ENCODE measurements around the gene C2orf78. TPM values are rescaled to one million over a fixed set of nuclear protein-coding genes. Genes with fewer than 3 reads are reported as not detected.

The C2orf78 gene
- total RNA-seq, 2 experiments from 2014 or later: not detected

DNA sequence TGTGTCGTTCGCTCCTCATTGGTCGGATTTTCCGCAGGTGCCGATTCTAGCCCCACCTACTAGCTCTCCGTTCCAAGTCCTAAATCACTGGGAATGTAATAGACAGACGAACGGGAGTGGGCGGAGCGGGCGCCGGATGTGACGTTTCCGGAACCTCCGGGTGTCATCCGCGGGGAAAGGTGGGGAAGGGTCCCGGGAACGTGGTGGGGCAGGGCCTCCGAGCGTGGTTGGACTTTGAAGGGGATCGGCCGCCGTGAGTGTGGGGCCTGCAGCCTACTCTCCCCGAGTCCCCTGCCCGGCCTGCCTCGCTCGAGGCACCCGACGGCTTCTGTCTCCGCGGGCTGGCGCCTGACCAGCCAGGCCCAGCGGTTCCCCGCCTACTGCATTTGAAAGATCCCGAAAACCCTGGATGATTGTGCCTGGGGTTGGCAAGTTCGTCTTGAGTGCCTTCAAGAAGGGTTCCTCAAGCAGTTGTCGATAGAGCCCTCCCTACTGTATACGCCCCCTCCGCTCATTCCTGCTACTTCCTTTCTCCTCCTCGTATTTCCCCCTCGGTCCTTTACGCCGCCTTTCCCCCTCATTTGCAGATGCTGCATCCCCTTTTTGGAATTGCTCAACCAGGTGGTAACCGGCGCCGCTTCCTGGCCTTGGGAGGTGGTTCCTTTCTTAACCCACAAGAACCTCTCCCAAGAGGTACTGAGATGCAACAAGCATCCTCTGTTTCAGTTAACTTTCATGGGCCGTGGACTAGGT, 45.0 kb downstream of the C2orf78 start, which contains the start of gene STAMBP:
STAMBP (plus strand) TSS at position 144 of the 753 bp plus-strand sequence. CDS start 1,896 bp downstream, outside the sequence.
- H3K27me3 Mint-ChIP-seq: no peaks in the 10 kb centered on the region
- peaks cover 43% of the 10 kb centered on the region for H3K4me1 Mint-ChIP-seq
- peak within 1 kb of the TSS; percentile 93 for H3K27ac Mint-ChIP-seq
- peaks cover 6% of the 10 kb centered on the region for H3K9me3 Mint-ChIP-seq
- H3K4me3 Mint-ChIP-seq: peak within 1 kb of the TSS; percentile 95
- H3K36me3 Mint-ChIP-seq (ENCODE audit: low read depth): peaks cover 36% of the 10 kb centered on the region
- peak; percentile 93 for DNase-seq
- POLR2A ChIA-PET: interaction anchor here (0.6 to 1.5 kb wide), 15 partner anchors 49 to 644 kb away, joined by 3 to 11 read pairs (median 4); partner anchors contain the start of genes BOLA3, DUSP11, MOB1A and MTHFD2
- CTCF ChIA-PET: interaction anchor here (0.6 to 7.6 kb wide), 22 partner anchors 48 to 1223 kb away, joined by 3 to 127 read pairs (median 4); partner anchors contain the start of genes BOLA3, INO80B, MOB1A and TPRKB

- ChIA-PET POLR2A (no interaction called here), CTCF (interaction anchor here (1.1 kb wide), 1 partner anchor 21 kb away, joined by 3 read pairs; no protein-coding TSS in a partner anchor)
- H3K36me3 Mint-ChIP-seq (ENCODE audit: low read depth): peaks cover 47% of the 10 kb centered on the region
- H3K9me3 Mint-ChIP-seq: peaks cover 6% of the 10 kb centered on the region
- peaks cover 50% of the 10 kb centered on the region for H3K4me1 Mint-ChIP-seq
- peak overlapping the region; percentile 93 for H3K27ac Mint-ChIP-seq
- peak overlapping the region; percentile 95 for H3K4me3 Mint-ChIP-seq
- DNase-seq: peak; percentile 20
- no peaks in the 10 kb centered on the region for H3K27me3 Mint-ChIP-seq
Measured at GRCh38 chr2:73830871-73831401, 47.0 kb downstream of the C2orf78 start.

DNA sequence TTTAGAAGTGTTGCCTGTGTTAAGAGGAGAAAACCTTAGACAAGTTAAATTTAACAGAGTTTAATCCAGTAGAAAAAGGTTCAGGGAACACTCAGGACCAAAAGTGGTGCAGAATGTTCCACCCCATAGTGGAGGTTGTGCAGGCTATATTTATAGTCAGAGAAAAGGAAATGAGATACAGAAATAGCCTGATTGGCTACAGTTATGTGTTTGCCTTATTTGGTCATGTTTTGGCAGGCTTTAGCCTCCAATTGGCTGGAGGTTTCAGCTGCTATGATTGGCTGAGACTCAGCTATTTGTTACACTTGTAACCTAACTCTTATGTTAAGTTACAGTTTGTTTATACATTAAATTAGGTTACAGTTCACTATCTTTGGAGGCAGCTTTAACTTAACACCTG, 48.9 kb downstream of the C2orf78 start:
- CTCF ChIA-PET: interaction anchor here (1.4 kb wide), 1 partner anchor 10 kb away, joined by 4 read pairs; no protein-coding TSS in a partner anchor
- DNase-seq: no peak
- no peak overlapping the region for H3K4me3 Mint-ChIP-seq
- H3K27ac Mint-ChIP-seq: no peak overlapping the region
- peaks cover 44% of the 10 kb centered on the region for H3K4me1 Mint-ChIP-seq
- POLR2A ChIA-PET: no interaction called here
- H3K27me3 Mint-ChIP-seq: no peaks in the 10 kb centered on the region
- H3K9me3 Mint-ChIP-seq: peaks cover 6% of the 10 kb centered on the region
- peaks cover 50% of the 10 kb centered on the region for H3K36me3 Mint-ChIP-seq (ENCODE audit: low read depth)

- ChIA-PET CTCF (no interaction called here), POLR2A (no interaction called here)
- no peaks in the 10 kb centered on the region for H3K27me3 Mint-ChIP-seq
- no peak overlapping the region for H3K27ac Mint-ChIP-seq
- DNase-seq: no peak
- H3K36me3 Mint-ChIP-seq (ENCODE audit: low read depth): peaks cover 48% of the 10 kb centered on the region
- peaks cover 6% of the 10 kb centered on the region for H3K9me3 Mint-ChIP-seq
- no peak overlapping the region for H3K4me3 Mint-ChIP-seq
- H3K4me1 Mint-ChIP-seq: peaks cover 18% of the 10 kb centered on the region
Measured at GRCh38 chr2:73836141-73836943, 52.4 kb downstream of the C2orf78 start.

DNA sequence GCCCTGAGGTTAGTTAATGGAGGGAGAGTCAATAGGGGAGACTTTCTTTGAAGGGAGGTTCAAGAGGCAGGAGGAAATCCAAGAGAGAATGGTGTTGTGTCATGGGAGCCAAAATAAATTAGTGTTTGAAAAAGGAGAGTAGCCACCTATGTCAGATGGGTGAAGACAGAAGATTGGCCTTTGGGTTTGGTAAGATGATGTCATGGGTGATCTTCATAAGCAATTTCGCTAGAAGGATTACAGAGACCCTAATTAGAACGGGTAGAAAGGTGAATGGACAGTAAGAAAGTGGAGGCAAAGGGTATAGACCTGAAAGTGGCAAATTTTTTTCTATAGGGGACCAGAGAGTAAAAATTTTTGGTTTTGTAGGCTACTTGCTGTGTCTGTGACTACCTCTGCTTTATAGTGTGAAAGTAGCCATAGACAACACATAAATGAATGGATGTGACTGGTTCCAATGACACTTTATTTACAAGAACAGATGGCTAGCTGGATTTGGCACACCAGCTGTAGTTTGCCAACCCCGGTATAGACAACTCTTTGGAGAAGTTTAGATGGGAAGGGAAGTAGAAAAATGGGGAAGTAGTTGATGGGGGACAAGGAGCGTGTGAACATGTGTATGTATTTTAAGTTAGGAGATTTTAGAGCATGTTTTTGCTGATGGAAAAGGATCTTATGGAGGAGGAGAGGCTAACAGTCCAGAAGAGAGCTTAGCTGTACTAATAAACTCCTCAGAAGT, 54.0 kb downstream of the C2orf78 start:
- CTCF ChIA-PET: interaction anchor here (1.0 to 1.5 kb wide), 3 partner anchors 14 to 309 kb away, joined by 3 to 7 read pairs (median 3); no protein-coding TSS in a partner anchor
- DNase-seq: no peak
- no peaks in the 10 kb centered on the region for H3K27me3 Mint-ChIP-seq
- H3K27ac Mint-ChIP-seq: no peak overlapping the region
- POLR2A ChIA-PET: no interaction called here
- peaks cover 40% of the 10 kb centered on the region for H3K36me3 Mint-ChIP-seq (ENCODE audit: low read depth)
- no peak overlapping the region for H3K4me3 Mint-ChIP-seq
- peaks cover 15% of the 10 kb centered on the region for H3K4me1 Mint-ChIP-seq
- H3K9me3 Mint-ChIP-seq: no peaks in the 10 kb centered on the region

GRCh38 chr2:73838889-73839534, 55.0 kb downstream of the C2orf78 start:
- POLR2A ChIA-PET: no interaction called here
- DNase-seq: no peak
- H3K27me3 Mint-ChIP-seq: no peaks in the 10 kb centered on the region
- no peak overlapping the region for H3K4me3 Mint-ChIP-seq
- peaks cover 33% of the 10 kb centered on the region for H3K36me3 Mint-ChIP-seq (ENCODE audit: low read depth)
- peaks cover 15% of the 10 kb centered on the region for H3K4me1 Mint-ChIP-seq
- CTCF ChIA-PET: interaction anchor here (1.0 to 1.9 kb wide), 6 partner anchors 12 to 308 kb away, joined by 3 to 7 read pairs (median 4); no protein-coding TSS in a partner anchor
- no peaks in the 10 kb centered on the region for H3K9me3 Mint-ChIP-seq
- no peak overlapping the region for H3K27ac Mint-ChIP-seq

DNA sequence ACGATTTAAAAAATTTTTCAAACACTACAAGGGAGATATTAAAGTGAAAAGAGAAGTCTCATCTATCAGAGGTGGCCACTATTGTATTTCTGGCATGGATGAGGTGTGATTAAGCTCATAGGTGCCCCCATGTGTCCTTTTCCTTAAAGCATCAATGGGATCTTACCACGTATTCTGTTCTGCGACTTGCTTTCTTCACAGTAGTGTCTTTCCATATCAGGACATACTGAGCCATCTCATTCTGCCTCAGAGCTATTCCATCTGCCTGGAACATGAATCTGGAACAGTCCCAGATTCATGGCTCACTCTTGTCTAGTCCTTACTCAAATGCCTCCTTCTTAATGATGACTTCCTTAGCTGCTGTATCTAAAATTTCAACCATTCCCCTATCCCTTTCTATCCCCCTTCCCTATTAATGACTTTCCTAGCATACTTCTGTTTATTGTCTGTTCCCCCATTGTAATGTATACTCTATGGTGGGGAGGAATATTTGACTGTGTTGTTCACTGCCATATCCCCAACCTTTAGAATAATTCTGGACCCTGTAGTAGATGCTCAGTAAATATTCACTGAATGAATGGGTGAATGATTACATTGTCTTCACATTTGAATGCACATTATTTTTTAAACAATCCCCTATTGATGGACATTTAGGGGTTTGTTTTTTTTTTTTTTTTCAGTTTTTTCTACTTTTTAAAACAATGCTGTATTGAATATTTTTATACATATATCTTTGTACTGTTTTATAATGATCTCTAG, 55.8 kb downstream of the C2orf78 start:
- DNase-seq: no peak
- ChIA-PET POLR2A (no interaction called here), CTCF (interaction anchor here (1.4 to 1.9 kb wide), 4 partner anchors 13 to 307 kb away, joined by 3 to 5 read pairs (median 4); no protein-coding TSS in a partner anchor)
- no peak overlapping the region for H3K4me3 Mint-ChIP-seq
- H3K27ac Mint-ChIP-seq: no peak overlapping the region
- H3K4me1 Mint-ChIP-seq: peaks cover 12% of the 10 kb centered on the region
- peaks cover 33% of the 10 kb centered on the region for H3K36me3 Mint-ChIP-seq (ENCODE audit: low read depth)
- no peaks in the 10 kb centered on the region for H3K9me3 Mint-ChIP-seq
- no peaks in the 10 kb centered on the region for H3K27me3 Mint-ChIP-seq

GRCh38 chr2:73841912-73842738, 58.1 kb downstream of the C2orf78 start:
- peaks cover 45% of the 10 kb centered on the region for H3K36me3 Mint-ChIP-seq (ENCODE audit: low read depth)
- POLR2A ChIA-PET: no interaction called here

GRCh38 chr2:73842739-73843019, 58.7 kb downstream of the C2orf78 start:
- Mint-ChIP-seq H3K27ac (no peak overlapping the region), H3K27me3 (no peaks in the 10 kb centered on the region), H3K36me3 (ENCODE audit: low read depth) (peaks cover 47% of the 10 kb centered on the region), H3K9me3 (no peaks in the 10 kb centered on the region), H3K4me3 (no peak overlapping the region), H3K4me1 (peaks cover 8% of the 10 kb centered on the region)
- POLR2A ChIA-PET: no interaction called here
- no peak for DNase-seq
- CTCF ChIA-PET: interaction anchor here (0.5 to 1.5 kb wide), 2 partner anchors 16 to 780 kb away, joined by 3 to 4 read pairs; no protein-coding TSS in a partner anchor

More at GRCh38 chr2:73841912-73842738, 58.1 kb downstream of the C2orf78 start:
- Mint-ChIP-seq H3K27me3 (no peaks in the 10 kb centered on the region), H3K9me3 (no peaks in the 10 kb centered on the region), H3K27ac (no peak overlapping the region), H3K4me3 (no peak overlapping the region), H3K4me1 (peaks cover 8% of the 10 kb centered on the region)
- CTCF ChIA-PET: interaction anchor here (1.5 kb wide), 1 partner anchor 15 kb away, joined by 3 read pairs; no protein-coding TSS in a partner anchor
- no peak for DNase-seq

DNA sequence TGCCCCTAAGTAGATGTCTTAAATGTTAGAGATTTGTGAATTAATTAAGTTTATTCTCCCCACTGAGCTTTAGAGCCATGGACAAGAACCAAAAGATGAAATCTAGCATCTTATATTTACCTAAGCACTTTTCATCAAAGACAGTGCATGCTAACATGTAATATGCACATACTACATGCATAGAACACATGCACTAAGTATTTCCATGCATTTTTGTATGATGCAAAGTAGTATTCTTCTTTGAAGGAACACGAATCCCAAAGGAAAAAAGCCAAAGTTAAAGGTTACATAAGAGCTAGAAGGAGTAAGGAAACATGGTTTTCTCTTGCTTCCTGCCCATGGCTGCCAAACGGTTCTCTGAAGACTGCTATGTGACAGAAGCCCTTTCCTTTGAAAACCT, 60.1 kb downstream of the C2orf78 start:
- peaks cover 47% of the 10 kb centered on the region for H3K36me3 Mint-ChIP-seq (ENCODE audit: low read depth)
- DNase-seq: no peak
- no peaks in the 10 kb centered on the region for H3K9me3 Mint-ChIP-seq
- ChIA-PET CTCF (no interaction called here), POLR2A (interaction anchor here (0.5 kb wide), 1 partner anchor 31 kb away, joined by 3 read pairs; no protein-coding TSS in a partner anchor)
- no peaks in the 10 kb centered on the region for H3K27me3 Mint-ChIP-seq
- H3K27ac Mint-ChIP-seq: no peak overlapping the region
- no peak overlapping the region for H3K4me3 Mint-ChIP-seq
- peaks cover 8% of the 10 kb centered on the region for H3K4me1 Mint-ChIP-seq

GRCh38 chr2:73850009-73850408, 66.0 kb downstream of the C2orf78 start:
- H3K36me3 Mint-ChIP-seq (ENCODE audit: low read depth): peaks cover 46% of the 10 kb centered on the region
- no peaks in the 10 kb centered on the region for H3K9me3 Mint-ChIP-seq
- H3K27me3 Mint-ChIP-seq: no peaks in the 10 kb centered on the region
- no peak overlapping the region for H3K27ac Mint-ChIP-seq
- DNase-seq: no peak
- POLR2A ChIA-PET: no interaction called here
- CTCF ChIA-PET: no interaction called here
- no peak overlapping the region for H3K4me3 Mint-ChIP-seq
- H3K4me1 Mint-ChIP-seq: peaks cover 4% of the 10 kb centered on the region
